Peyer's patch (tissue), 4 donors: ENCODE results near the gene BTN1A1.

ENCODE experiments used
- POLR2A ChIP-seq, 2 donors: fragments of 450-650 bp; IDR thresholded peaks; one replicate each; pipeline ENCODE4 v1.5.1; 2017; ENCODE audit warnings: antibody characterized with exemption in 2 of 2, mild to moderate bottlenecking in 2 of 2, moderate library complexity in 2 of 2
- TF ChIP-seq, protein P1 (sequence below), 6 experiments: fragments of 450-650 bp in 4 of 6; fragments of 200-600 bp in 2 of 6; sonication (generic) in 1 of 6; IDR thresholded peaks; one replicate each; pipeline ENCODE4 v1.5.1; 2017 to 2019; ENCODE audit warnings: antibody characterized with exemption in 6 of 6, mild to moderate bottlenecking in 3 of 6, moderate library complexity in 1 of 6

DNA sequence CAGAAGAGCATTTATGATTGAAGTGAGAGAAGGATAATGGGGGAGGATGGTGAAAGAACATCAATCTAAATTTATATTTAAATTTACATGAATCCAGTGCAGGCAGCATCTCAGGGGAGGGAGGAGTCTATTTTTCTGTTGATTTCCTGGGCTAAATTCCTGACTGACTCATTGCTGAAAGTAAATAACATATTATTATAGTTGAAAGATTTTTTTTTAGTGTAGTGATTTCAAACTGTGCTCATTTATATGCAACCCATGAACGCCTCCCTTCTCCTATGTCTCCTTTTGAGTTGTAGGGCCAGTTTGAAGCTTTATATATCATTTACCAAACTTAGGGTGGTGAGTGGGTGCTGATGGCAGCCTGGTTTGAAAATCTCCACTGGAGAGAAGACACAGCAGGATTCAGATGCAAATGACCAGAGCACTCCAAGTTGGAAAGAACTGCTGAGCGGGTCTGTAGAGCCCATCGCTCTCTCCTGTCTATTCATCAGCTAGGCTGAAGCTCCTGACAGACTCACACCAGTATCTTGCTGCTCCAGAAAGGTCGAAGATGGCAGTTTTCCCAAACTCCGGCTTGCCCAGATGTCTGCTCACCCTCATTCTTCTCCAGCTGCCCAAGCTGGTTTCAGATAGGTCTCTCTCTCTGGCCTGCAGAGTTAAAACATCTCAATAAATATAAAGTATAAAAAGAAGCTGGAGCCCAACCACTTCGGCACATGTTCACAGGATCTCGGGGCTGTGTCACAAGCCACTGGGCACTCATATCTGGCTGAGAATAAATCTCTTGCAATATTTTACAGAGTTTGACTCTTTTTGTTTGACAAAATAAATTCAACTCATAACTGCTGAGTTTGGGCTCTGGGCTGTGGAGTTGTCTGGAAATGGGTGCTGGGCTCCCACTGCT is 24.0 kb upstream of the BTN1A1 start:
- TF ChIP-seq, protein P1, sequence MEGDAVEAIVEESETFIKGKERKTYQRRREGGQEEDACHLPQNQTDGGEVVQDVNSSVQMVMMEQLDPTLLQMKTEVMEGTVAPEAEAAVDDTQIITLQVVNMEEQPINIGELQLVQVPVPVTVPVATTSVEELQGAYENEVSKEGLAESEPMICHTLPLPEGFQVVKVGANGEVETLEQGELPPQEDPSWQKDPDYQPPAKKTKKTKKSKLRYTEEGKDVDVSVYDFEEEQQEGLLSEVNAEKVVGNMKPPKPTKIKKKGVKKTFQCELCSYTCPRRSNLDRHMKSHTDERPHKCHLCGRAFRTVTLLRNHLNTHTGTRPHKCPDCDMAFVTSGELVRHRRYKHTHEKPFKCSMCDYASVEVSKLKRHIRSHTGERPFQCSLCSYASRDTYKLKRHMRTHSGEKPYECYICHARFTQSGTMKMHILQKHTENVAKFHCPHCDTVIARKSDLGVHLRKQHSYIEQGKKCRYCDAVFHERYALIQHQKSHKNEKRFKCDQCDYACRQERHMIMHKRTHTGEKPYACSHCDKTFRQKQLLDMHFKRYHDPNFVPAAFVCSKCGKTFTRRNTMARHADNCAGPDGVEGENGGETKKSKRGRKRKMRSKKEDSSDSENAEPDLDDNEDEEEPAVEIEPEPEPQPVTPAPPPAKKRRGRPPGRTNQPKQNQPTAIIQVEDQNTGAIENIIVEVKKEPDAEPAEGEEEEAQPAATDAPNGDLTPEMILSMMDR (IDR thresholded peaks at IDR 0.05), result no peak
- no peak for TF ChIP-seq POLR2A (IDR thresholded peaks at IDR 0.05)
